Loucy (cell line): Measurements from ENCODE around the gene BMP6.

Experiments
- H2AFZ ChIP-seq: fragments of 200-600 bp; sonication (generic); 2 replicates; pipeline ENCODE4 v1.6.0; 2016; ENCODE audit warnings: antibody characterized with exemption, mild to moderate bottlenecking, low read length, moderate library complexity
- H3F3A ChIP-seq: fragments of 200-600 bp; 2 replicates; pipeline ENCODE4 v1.6.0; 2016; ENCODE audit warnings: antibody characterized with exemption, low read depth, mild to moderate bottlenecking
- H3K27me3 ChIP-seq: fragments of 200-600 bp; sonication (generic); 2 replicates; pipeline ENCODE4 v1.6.1; 2014; ENCODE audit warnings: low read length, mild to moderate bottlenecking; ENCODE audit not compliant: insufficient read depth, poor library complexity, severe bottlenecking
- H3K36me3 ChIP-seq: fragments of 200-600 bp; sonication (generic); 2 replicates; pipeline ENCODE4 v1.6.1; 2016; ENCODE audit warnings: low read length; ENCODE audit not compliant: insufficient read depth
- H3K4me1 ChIP-seq: fragments of 200-600 bp; sonication (generic); 2 replicates; pipeline ENCODE4 v1.5.1; 2014; ENCODE audit warnings: low read length, mild to moderate bottlenecking; ENCODE audit not compliant: insufficient read depth, poor library complexity, severe bottlenecking
- H3K4me2 ChIP-seq: fragments of 200-600 bp; sonication (generic); 2 replicates; pipeline ENCODE4 v1.6.0; 2014; ENCODE audit warnings: antibody characterized with exemption, low read length, low read depth, mild to moderate bottlenecking; ENCODE audit not compliant: poor library complexity, severe bottlenecking
- H3K4me3 ChIP-seq: fragments of 200-600 bp; sonication (generic); 2 replicates; pipeline ENCODE4 v1.5.1; 2014; ENCODE audit warnings: low read length, mild to moderate bottlenecking, mixed read lengths; ENCODE audit not compliant: poor library complexity, severe bottlenecking
- H3K79me2 ChIP-seq: fragments of 200-600 bp; sonication (generic); 2 replicates; pipeline ENCODE4 v1.6.1; 2014; ENCODE audit warnings: low read length; ENCODE audit not compliant: insufficient read depth
- H3K9ac ChIP-seq: fragments of 200-600 bp; sonication (generic); 2 replicates; pipeline ENCODE4 v1.6.0; 2014; ENCODE audit warnings: mild to moderate bottlenecking, low read depth, low read length, moderate library complexity; ENCODE audit not compliant: poor library complexity, severe bottlenecking
- H3K9me2 ChIP-seq: fragments of 200-600 bp; sonication (generic); replicated peaks from 2 replicates; pipeline ENCODE4 v1.6.1; 2016; ENCODE audit warnings: low read depth, low read length, mixed read lengths
- H3K9me3 ChIP-seq: fragments of 200-600 bp; sonication (generic); 2 replicates; pipeline ENCODE4 v1.6.1; 2014; ENCODE audit warnings: mild to moderate bottlenecking, antibody characterized with exemption, low read length, low read depth; ENCODE audit not compliant: insufficient read depth
- H4K20me1 ChIP-seq: fragments of 200-600 bp; sonication (generic); 2 replicates; pipeline ENCODE4 v1.6.0; 2014; ENCODE audit warnings: antibody characterized with exemption, low read length, mild to moderate bottlenecking; ENCODE audit not compliant: insufficient read depth, poor library complexity, severe bottlenecking
- EZH2phosphoT487 ChIP-seq: fragments of 200-600 bp; IDR thresholded peaks from 2 replicates; pipeline ENCODE4 v1.6.1; 2018; ENCODE audit warnings: antibody characterized with exemption, mild to moderate bottlenecking, moderate library complexity, borderline replicate concordance
- TF ChIP-seq, protein P1 (sequence below): fragments of 200-600 bp; sonication (generic); conservative IDR thresholded peaks from 2 replicates; pipeline ENCODE4 v1.5.1; 2014; ENCODE audit warnings: mild to moderate bottlenecking, antibody characterized with exemption, low read length

BMP6 gene

DNA sequence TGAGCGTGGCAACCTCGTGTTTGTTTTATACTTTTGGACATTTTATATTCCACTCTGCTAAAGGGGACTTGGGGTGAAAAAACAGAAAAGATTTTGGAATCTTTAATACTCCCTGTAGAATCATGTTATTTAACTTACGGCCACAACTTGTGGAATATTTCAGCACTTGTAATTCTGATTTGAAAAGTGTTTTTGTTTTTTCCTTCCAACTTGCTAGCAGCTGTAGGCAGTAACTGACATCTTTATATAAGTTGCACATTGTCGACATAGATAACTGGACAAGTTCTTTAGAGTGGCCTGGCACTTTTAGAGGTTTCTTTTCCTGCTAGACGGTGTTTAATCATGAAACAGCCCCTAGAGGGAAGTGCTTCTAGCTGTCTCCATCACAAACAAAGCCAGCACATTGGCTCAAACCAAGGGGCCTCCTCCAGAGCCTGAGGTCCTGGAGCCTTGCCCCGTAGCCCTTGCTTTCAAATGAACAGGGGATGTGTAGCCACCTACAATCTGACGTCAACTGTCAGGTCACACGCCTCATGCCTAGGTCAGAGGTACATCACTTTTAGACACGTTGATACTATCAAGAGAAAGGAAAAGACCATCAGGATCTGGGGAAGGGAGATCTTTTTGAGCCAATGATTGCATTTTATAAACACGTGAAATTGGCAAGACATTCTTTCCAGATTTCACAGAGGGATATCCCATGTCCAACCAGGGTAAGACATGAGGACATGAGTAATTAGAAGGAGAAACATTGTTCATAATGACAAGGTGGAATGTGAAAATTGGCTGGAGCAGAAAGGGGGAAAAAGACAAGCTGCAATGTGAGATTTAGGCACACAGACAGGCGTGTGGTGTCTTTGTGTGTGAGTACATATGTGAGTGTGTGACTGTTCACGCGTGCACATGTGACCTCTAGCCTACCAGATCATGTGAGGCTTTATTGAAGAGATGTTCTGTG, 92.6 kb downstream of the BMP6 start:
- no peak overlapping the region for H2AFZ ChIP-seq
- no peaks in the 10 kb centered on the region for H3K36me3 ChIP-seq
- no peaks in the 10 kb centered on the region for H3K9me3 ChIP-seq
- H4K20me1 ChIP-seq: no peaks in the 10 kb centered on the region
- H3F3A ChIP-seq: no peaks in the 10 kb centered on the region
- no peaks in the 10 kb centered on the region for H3K4me1 ChIP-seq
- no peak overlapping the region for H3K4me3 ChIP-seq
- no peak overlapping the region for H3K9ac ChIP-seq
- H3K4me2 ChIP-seq: no peak overlapping the region
- H3K79me2 ChIP-seq: no peaks in the 10 kb centered on the region
- no peaks in the 10 kb centered on the region for H3K27me3 ChIP-seq
- H3K9me2 ChIP-seq: no peaks in the 10 kb centered on the region
- TF ChIP-seq EZH2phosphoT487: no peak
- TF ChIP-seq, protein P1, sequence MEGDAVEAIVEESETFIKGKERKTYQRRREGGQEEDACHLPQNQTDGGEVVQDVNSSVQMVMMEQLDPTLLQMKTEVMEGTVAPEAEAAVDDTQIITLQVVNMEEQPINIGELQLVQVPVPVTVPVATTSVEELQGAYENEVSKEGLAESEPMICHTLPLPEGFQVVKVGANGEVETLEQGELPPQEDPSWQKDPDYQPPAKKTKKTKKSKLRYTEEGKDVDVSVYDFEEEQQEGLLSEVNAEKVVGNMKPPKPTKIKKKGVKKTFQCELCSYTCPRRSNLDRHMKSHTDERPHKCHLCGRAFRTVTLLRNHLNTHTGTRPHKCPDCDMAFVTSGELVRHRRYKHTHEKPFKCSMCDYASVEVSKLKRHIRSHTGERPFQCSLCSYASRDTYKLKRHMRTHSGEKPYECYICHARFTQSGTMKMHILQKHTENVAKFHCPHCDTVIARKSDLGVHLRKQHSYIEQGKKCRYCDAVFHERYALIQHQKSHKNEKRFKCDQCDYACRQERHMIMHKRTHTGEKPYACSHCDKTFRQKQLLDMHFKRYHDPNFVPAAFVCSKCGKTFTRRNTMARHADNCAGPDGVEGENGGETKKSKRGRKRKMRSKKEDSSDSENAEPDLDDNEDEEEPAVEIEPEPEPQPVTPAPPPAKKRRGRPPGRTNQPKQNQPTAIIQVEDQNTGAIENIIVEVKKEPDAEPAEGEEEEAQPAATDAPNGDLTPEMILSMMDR: no peak

DNA sequence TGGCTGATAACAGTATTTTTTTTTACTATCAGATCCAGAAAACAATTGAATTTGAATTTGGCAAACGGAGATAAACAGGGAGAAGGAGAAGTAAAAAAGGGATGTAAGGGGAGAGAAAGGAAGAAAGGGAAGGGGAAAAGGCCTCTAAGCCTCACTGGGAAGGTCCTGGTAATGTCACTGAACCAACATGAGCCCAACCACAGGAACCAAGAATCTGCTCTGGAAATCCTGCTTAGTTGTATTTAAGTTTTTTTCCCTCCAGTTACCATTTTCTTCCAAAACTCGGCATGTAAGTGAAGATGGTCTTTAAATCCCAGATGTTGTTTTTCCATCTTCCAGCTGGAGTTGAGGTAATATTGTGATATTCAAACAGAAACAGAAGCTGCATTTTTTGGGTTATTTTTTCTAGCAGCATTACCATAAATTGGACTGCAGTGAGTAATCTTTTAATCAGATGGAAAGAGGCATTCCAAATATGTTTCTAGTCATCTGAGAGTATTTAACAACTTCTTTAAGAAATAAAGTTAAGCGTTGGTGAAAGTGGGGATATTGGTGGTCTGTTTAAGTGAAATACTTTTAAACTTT, 93.6 kb downstream of the BMP6 start:
- Histone ChIP-seq H3K36me3 (no peaks in the 10 kb centered on the region), H3K9me3 (no peaks in the 10 kb centered on the region), H4K20me1 (no peaks in the 10 kb centered on the region), H3K9me2 (no peaks in the 10 kb centered on the region), H3K9ac (no peak overlapping the region), H3K27me3 (no peaks in the 10 kb centered on the region), H2AFZ (no peak overlapping the region), H3K79me2 (no peaks in the 10 kb centered on the region), H3K4me1 (no peaks in the 10 kb centered on the region), H3K4me2 (no peak overlapping the region), H3K4me3 (no peak overlapping the region), H3F3A (no peaks in the 10 kb centered on the region)
- TF ChIP-seq, protein P1: no peak
- no peak for TF ChIP-seq EZH2phosphoT487

DNA sequence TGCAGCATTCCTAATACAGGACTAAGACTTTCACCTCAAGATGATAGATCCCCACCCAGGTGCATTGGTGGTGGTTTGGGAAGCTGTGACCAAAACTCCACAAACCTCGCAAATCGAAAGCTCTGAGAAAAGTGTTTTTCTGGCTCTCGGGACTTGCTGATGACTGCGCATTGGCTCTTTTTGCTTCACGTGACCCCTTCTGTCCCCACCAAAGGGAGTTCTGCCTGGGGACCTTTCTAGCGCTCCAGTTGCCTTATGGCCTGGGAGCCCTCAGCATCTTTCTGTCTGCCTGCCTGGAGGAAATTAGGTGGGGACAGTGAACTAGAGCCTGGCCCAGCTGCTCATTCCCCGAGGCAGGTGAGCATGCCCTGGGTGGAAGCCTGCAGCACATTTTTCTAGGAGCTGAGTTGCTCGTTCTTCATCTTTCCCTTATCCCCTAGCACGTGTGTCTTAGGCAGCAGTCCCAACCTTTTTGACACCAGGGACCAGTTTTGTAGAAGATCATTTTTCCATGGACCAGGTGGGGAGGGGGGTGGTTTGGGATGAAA, 94.5 kb downstream of the BMP6 start:
- no peaks in the 10 kb centered on the region for H3K36me3 ChIP-seq
- H3K9ac ChIP-seq: no peak overlapping the region
- H3K79me2 ChIP-seq: no peaks in the 10 kb centered on the region
- H3K4me2 ChIP-seq: no peak overlapping the region
- H3K9me2 ChIP-seq: no peaks in the 10 kb centered on the region
- TF ChIP-seq EZH2phosphoT487: no peak
- TF ChIP-seq, protein P1: no peak
- H3F3A ChIP-seq: no peaks in the 10 kb centered on the region
- H4K20me1 ChIP-seq: no peaks in the 10 kb centered on the region
- no peak overlapping the region for H3K4me3 ChIP-seq
- H3K9me3 ChIP-seq: no peaks in the 10 kb centered on the region
- H3K27me3 ChIP-seq: no peaks in the 10 kb centered on the region
- no peaks in the 10 kb centered on the region for H3K4me1 ChIP-seq
- H2AFZ ChIP-seq: no peak overlapping the region
